K562 (cell line): ENCODE measurements around the gene SIT1. TPM values are rescaled to one million over a fixed set of nuclear protein-coding genes. Genes with fewer than 3 reads are reported as not detected.

Experiments
- E2F6 ChIP-seq, 2 experiments: IDR thresholded peaks; 2 replicates each; pipeline ENCODE4 v1.6.1; 2011; ENCODE audit warnings: borderline replicate concordance in 1 of 2, control low read depth in 1 of 2, low read depth in 1 of 2, low read length in 1 of 2, mild to moderate bottlenecking in 1 of 2, mixed read lengths in 1 of 2, moderate library complexity in 1 of 2; ENCODE audit not compliant: insufficient read depth in 1 of 2, insufficient read length in 1 of 2, poor library complexity in 1 of 2, severe bottlenecking in 1 of 2; ENCODE audit errors: extremely low read depth in 1 of 2
- ELF2 ChIP-seq: fragments of 250-450 bp; sonication (Bioruptor Pico); IDR thresholded peaks from 2 replicates; pipeline ENCODE4 v1.5.0; 2021; ENCODE audit warnings: mild to moderate bottlenecking
- ERF ChIP-seq: fragments of 450-650 bp; formaldehyde crosslinking; IDR thresholded peaks from 2 replicates; pipeline ENCODE4 v1.4.0; 2020; ENCODE audit warnings: mild to moderate bottlenecking, mixed read lengths
- HEY1 ChIP-seq: fragments of 250-450 bp; sonication (Bioruptor Pico); IDR thresholded peaks from 2 replicates; pipeline ENCODE4 v1.5.0; 2020; ENCODE audit warnings: mild to moderate bottlenecking, moderate library complexity, borderline replicate concordance
- MEIS2 ChIP-seq: fragments of 450-650 bp; IDR thresholded peaks from 2 replicates; pipeline ENCODE4 v1.6.1; 2014; ENCODE audit warnings: mild to moderate bottlenecking; ENCODE audit not compliant: partially characterized antibody
- NFXL1 ChIP-seq: fragments of 450-650 bp; formaldehyde crosslinking; IDR thresholded peaks from 2 replicates; pipeline ENCODE4 v1.4.0; 2021; ENCODE audit warnings: mild to moderate bottlenecking
- SMAD3 ChIP-seq: fragments of 450-650 bp; formaldehyde crosslinking; conservative IDR thresholded peaks from 2 replicates; pipeline ENCODE4 v1.4.0; 2020; ENCODE audit warnings: mild to moderate bottlenecking
- SP1 ChIP-seq: sonication (generic); formaldehyde crosslinking; IDR thresholded peaks from 2 replicates; pipeline ENCODE4 v1.8.1; 2022; ENCODE audit warnings: mild to moderate bottlenecking, missing genetic modification reagents
- ZFPM2 ChIP-seq: fragments of 250-450 bp; sonication (Bioruptor Pico); IDR thresholded peaks from 2 replicates; pipeline ENCODE4 v1.5.1; 2022; ENCODE audit warnings: mild to moderate bottlenecking
- ZNF133 ChIP-seq: fragments of 250-450 bp; sonication (Bioruptor Pico); IDR thresholded peaks from 2 replicates; pipeline ENCODE4 v1.4.0; 2020; ENCODE audit warnings: mild to moderate bottlenecking
- polyA plus RNA-seq, 8 experiments: library from polyadenylated mRNA; depleted of rRNA in 4 of 8; stranded (reverse) in 5 of 8; unstranded in 3 of 8; fragments of >200 nt; fragmentation: Nextera tagmentation in 2 of 8; fragmentation: Illumina TruSeq in 1 of 8; extraction: Ambion mirVana in 2 of 8; extraction: Trizol in 1 of 8; gene quantifications; 2 replicates each; pipeline versions ENCODE4 v1.2.1 to v1.2.3, GENCODE V29; 2011 to 2014; ENCODE audit warnings: inconsistent platforms in 1 of 8, missing spikeins in 1 of 8
- total RNA-seq, 7 experiments: library from RNA; depleted of rRNA in 6 of 7; stranded (reverse); fragments of >200 nt in 6 of 7; fragmentation: Illumina TruSeq in 2 of 7; extraction: Trizol in 2 of 7; gene quantifications; 2 replicates each; pipeline versions ENCODE4 v1.2.1 to v1.2.3, GENCODE V29; 2011 to 2021; ENCODE audit warnings: low replicate concordance in 1 of 7
- TF ChIP-seq, protein P1 (sequence below), 2 experiments: fragments of 450-650 bp; formaldehyde crosslinking in 1 of 2; IDR thresholded peaks; 2 replicates each; pipeline versions ENCODE4 v1.4.0 to v1.6.1; 2014 to 2020; ENCODE audit warnings: mild to moderate bottlenecking in 2 of 2, borderline replicate concordance in 1 of 2, low read depth in 1 of 2
- TF ChIP-seq, protein P2 (sequence below): fragments of 450-650 bp; formaldehyde crosslinking; IDR thresholded peaks from 2 replicates; pipeline ENCODE4 v1.4.0; 2020; ENCODE audit warnings: mild to moderate bottlenecking, moderate library complexity
- TF ChIP-seq, protein P3 (sequence below): sonication (generic); formaldehyde crosslinking; IDR thresholded peaks from 2 replicates; pipeline ENCODE4 v1.8.0; 2022; ENCODE audit warnings: mild to moderate bottlenecking, low read depth, missing genetic modification reagents

The SIT1 gene
- total and polyA plus RNA-seq, 9 of the 15 experiments (the other 6 are each of a cell fraction or from before 2014, with no cell fraction given), result not detected

GRCh38 chr9:35664531-35665470 is 14.1 kb upstream of the SIT1 start, which contains the start of gene ARHGEF39 (continued):
- no peak for TF ChIP-seq SMAD3 (CRISPR knock-in tag)
- no peak for TF ChIP-seq HEY1 (CRISPR knock-in tag)
- TF ChIP-seq E2F6 (IDR thresholded peaks at IDR 0.05; ENCODE audit: borderline replicate concordance in 1 of 2, extremely low read depth in 1 of 2, insufficient read depth in 1 of 2, insufficient read length in 1 of 2, low read depth in 1 of 2, low read length in 1 of 2, poor library complexity in 1 of 2, severe bottlenecking in 1 of 2), result peak in 1 of 2 experiments; percentile 79
- TF ChIP-seq, protein P1, sequence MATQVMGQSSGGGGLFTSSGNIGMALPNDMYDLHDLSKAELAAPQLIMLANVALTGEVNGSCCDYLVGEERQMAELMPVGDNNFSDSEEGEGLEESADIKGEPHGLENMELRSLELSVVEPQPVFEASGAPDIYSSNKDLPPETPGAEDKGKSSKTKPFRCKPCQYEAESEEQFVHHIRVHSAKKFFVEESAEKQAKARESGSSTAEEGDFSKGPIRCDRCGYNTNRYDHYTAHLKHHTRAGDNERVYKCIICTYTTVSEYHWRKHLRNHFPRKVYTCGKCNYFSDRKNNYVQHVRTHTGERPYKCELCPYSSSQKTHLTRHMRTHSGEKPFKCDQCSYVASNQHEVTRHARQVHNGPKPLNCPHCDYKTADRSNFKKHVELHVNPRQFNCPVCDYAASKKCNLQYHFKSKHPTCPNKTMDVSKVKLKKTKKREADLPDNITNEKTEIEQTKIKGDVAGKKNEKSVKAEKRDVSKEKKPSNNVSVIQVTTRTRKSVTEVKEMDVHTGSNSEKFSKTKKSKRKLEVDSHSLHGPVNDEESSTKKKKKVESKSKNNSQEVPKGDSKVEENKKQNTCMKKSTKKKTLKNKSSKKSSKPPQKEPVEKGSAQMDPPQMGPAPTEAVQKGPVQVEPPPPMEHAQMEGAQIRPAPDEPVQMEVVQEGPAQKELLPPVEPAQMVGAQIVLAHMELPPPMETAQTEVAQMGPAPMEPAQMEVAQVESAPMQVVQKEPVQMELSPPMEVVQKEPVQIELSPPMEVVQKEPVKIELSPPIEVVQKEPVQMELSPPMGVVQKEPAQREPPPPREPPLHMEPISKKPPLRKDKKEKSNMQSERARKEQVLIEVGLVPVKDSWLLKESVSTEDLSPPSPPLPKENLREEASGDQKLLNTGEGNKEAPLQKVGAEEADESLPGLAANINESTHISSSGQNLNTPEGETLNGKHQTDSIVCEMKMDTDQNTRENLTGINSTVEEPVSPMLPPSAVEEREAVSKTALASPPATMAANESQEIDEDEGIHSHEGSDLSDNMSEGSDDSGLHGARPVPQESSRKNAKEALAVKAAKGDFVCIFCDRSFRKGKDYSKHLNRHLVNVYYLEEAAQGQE (IDR thresholded peaks at IDR 0.05; ENCODE audit: borderline replicate concordance), result peak; percentile 37; the same call in 1 of the 2 replicates
- TF ChIP-seq, protein P1 (CRISPR knock-in tag; IDR thresholded peaks at IDR 0.05; ENCODE audit: low read depth), result no peak
- TF ChIP-seq ZNF133 (CRISPR knock-in tag), result no peak
- TF ChIP-seq ELF2 (CRISPR knock-in tag), result peak; percentile 61
- TF ChIP-seq SP1 (CRISPR knock-in tag), result 0 out of 2 replicates have a peak, but pooled peaks have one; percentile 56
- TF ChIP-seq ERF, result no peak
- TF ChIP-seq, protein P2, sequence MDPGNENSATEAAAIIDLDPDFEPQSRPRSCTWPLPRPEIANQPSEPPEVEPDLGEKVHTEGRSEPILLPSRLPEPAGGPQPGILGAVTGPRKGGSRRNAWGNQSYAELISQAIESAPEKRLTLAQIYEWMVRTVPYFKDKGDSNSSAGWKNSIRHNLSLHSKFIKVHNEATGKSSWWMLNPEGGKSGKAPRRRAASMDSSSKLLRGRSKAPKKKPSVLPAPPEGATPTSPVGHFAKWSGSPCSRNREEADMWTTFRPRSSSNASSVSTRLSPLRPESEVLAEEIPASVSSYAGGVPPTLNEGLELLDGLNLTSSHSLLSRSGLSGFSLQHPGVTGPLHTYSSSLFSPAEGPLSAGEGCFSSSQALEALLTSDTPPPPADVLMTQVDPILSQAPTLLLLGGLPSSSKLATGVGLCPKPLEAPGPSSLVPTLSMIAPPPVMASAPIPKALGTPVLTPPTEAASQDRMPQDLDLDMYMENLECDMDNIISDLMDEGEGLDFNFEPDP (CRISPR knock-in tag), result no peak
- TF ChIP-seq, protein P3, sequence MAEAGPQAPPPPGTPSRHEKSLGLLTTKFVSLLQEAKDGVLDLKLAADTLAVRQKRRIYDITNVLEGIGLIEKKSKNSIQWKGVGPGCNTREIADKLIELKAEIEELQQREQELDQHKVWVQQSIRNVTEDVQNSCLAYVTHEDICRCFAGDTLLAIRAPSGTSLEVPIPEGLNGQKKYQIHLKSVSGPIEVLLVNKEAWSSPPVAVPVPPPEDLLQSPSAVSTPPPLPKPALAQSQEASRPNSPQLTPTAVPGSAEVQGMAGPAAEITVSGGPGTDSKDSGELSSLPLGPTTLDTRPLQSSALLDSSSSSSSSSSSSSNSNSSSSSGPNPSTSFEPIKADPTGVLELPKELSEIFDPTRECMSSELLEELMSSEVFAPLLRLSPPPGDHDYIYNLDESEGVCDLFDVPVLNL (CRISPR knock-in tag), result peak; percentile 98
- TF ChIP-seq NFXL1, result no peak
- TF ChIP-seq MEIS2, result peak; percentile 31
- no peak for TF ChIP-seq ZFPM2 (CRISPR knock-in tag)
